GM21723 (cell line): ENCODE results near the gene EXOC4.
A peak's percentile ranks its signal among the peaks of the same experiment; 100 is the strongest.

Source experiments
- ATAC-seq: cut with Tn5 transposase; IDR thresholded peaks from one replicate; pipeline ENCODE4 v1.9.1; 2021; ENCODE audit warnings: mild to moderate bottlenecking, moderate library complexity; ENCODE audit not compliant: unreplicated experiment

Gene EXOC4

GRCh38 chr7:133815611-133816210, 562.8 kb downstream of the EXOC4 start:
- no peak for ATAC-seq

- ATAC-seq = no peak
These were observed 566.8 kb downstream of the EXOC4 start for GRCh38 chr7:133819695-133820094.

GRCh38 chr7:133820584-133820983, 567.7 kb downstream of the EXOC4 start:
- no peak for ATAC-seq

GRCh38 chr7:133821171-133821570, 568.3 kb downstream of the EXOC4 start:
- ATAC-seq = no peak

- no peak for ATAC-seq
These were observed 569.2 kb downstream of the EXOC4 start for GRCh38 chr7:133822001-133822641.

GRCh38 chr7:133822868-133823552, 570.1 kb downstream of the EXOC4 start:
- ATAC-seq = no peak

- no peak for ATAC-seq
These were observed 571.3 kb downstream of the EXOC4 start for GRCh38 chr7:133824132-133824531.

GRCh38 chr7:133827707-133828623, 575.1 kb downstream of the EXOC4 start:
- ATAC-seq = peak; percentile 92

- no peak for ATAC-seq
These were observed 576.0 kb downstream of the EXOC4 start for GRCh38 chr7:133828906-133829305.

- ATAC-seq = no peak
These were observed 576.5 kb downstream of the EXOC4 start for GRCh38 chr7:133829336-133829897.

GRCh38 chr7:133830081-133830480, 577.2 kb downstream of the EXOC4 start:
- no peak for ATAC-seq

- ATAC-seq = no peak
These were observed 583.8 kb downstream of the EXOC4 start for GRCh38 chr7:133836666-133837065.

- ATAC-seq = no peak
These were observed 584.3 kb downstream of the EXOC4 start for GRCh38 chr7:133837224-133837623.

GRCh38 chr7:133839121-133839520, 586.2 kb downstream of the EXOC4 start:
- no peak for ATAC-seq

GRCh38 chr7:133843341-133843740, 590.5 kb downstream of the EXOC4 start:
- no peak for ATAC-seq

GRCh38 chr7:133845005-133845404, 592.1 kb downstream of the EXOC4 start:
- no peak for ATAC-seq

GRCh38 chr7:133846203-133846945, 593.5 kb downstream of the EXOC4 start:
- ATAC-seq = no peak

GRCh38 chr7:133850497-133851280, 597.8 kb downstream of the EXOC4 start:
- no peak for ATAC-seq

- ATAC-seq = no peak
These were observed 598.5 kb downstream of the EXOC4 start for GRCh38 chr7:133851411-133851810.
